IPS-18a (cell line): ENCODE data around the gene ARHGAP19.
A peak's percentile ranks its signal among the peaks of the same experiment; 100 is the strongest.

Source experiments
- H3K27ac ChIP-seq: one replicate; pipeline ENCODE4 v1.5.1; 2013; ENCODE audit warnings: low read length
- H3K27me3 ChIP-seq: one replicate; pipeline ENCODE4 v1.6.1; 2013; ENCODE audit warnings: mild to moderate bottlenecking, low read length; ENCODE audit not compliant: control insufficient read depth, insufficient read depth
- H3K36me3 ChIP-seq: one replicate; pipeline ENCODE4 v1.6.1; 2013; ENCODE audit warnings: low read depth, low read length; ENCODE audit not compliant: control insufficient read depth
- H3K4me1 ChIP-seq: one replicate; pipeline ENCODE4 v1.6.1; 2013; ENCODE audit warnings: low read depth, low read length; ENCODE audit not compliant: control insufficient read depth
- H3K4me3 ChIP-seq: one replicate; pipeline ENCODE4 v1.5.1; 2013; ENCODE audit warnings: low read length
- H3K9ac ChIP-seq: one replicate; pipeline ENCODE4 v1.6.1; 2013; ENCODE audit warnings: mild to moderate bottlenecking, low read length, moderate library complexity
- H3K9me3 ChIP-seq: one replicate; pipeline ENCODE4 v1.6.1; 2013; ENCODE audit warnings: low read depth, low read length; ENCODE audit not compliant: control insufficient read depth

ARHGAP19 gene

DNA sequence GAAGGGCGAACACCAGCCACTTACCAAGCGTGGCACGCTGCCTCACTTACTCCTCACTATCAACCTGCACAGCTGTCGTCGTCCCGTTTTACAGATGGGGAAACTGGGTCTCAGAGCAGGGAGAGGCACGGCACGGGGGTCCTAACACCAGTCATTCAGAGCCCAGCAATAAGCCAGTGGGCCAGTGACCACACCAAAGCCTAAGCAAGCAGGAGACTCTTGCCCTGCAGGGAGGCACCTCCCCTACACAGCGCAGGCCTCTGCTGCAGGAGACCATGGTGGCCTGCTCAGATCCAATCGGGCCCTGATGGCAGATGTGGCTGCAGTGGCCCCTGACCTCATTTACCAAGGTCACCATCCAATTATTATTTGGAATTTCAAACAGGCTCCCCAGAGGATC, 111.5 kb downstream of the ARHGAP19 start:
- peaks cover 45% of the 10 kb centered on the region for H3K27me3 ChIP-seq
- no peak overlapping the region for H3K4me3 ChIP-seq
- H3K9me3 ChIP-seq: no peaks in the 10 kb centered on the region
- no peak overlapping the region for H3K9ac ChIP-seq
- H3K27ac ChIP-seq: no peak overlapping the region
- no peaks in the 10 kb centered on the region for H3K36me3 ChIP-seq
- H3K4me1 ChIP-seq: peaks cover 5% of the 10 kb centered on the region

DNA sequence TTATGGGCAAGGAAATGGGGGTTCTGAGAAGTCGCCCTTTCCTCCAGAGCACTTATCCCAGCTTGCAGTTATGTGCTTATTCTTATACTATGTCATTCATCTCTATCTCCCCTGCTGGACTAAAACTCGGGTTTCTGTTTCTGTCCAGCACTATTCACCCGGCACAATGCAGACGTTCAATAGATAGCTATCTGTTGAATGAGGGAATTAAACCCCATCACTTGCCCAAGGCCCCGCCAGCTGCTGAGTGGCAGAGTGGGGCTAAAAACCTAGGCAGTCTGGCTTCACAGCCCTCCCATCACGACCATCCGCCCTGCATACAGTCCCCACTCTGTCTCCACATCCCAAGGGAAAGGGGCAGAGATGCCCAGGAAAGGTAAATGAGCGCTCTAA, 112.1 kb downstream of the ARHGAP19 start:
- H3K9ac ChIP-seq: no peak overlapping the region
- H3K27me3 ChIP-seq: peaks cover 39% of the 10 kb centered on the region
- H3K27ac ChIP-seq: no peak overlapping the region
- H3K4me1 ChIP-seq: peaks cover 5% of the 10 kb centered on the region
- no peak overlapping the region for H3K4me3 ChIP-seq
- H3K9me3 ChIP-seq: no peaks in the 10 kb centered on the region
- H3K36me3 ChIP-seq: no peaks in the 10 kb centered on the region

DNA sequence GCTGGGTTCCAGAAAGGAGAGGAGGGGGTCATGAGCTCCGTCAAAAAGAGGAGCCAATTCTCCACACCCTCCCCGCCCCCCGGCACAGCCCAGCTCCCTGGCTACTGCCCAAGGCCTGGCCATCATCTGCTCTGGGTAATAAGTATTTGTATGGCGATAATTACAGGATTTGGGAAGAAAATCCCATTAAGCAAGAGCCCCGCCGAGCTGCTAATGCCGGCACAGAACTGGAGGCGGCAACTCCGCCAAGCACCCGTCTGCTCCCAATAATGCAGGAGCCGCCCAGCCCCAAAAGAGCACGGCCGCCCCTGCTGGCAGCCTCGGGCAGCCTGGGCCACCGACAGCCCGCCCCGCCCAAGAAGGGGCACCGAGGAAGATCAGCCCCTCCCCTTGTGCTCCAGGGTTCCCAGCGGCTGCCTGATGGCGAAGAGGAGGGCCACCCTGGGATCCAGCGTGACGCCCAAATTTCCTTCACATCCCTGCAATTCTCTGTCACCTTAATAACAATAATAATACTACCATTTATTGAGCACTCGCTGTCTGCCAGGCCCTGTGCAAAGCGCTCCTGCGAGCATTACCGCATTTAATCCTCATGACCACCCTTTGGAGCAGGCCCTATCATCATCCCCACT, 112.6 kb downstream of the ARHGAP19 start:
- Histone ChIP-seq H3K4me1 (peaks cover 3% of the 10 kb centered on the region), H3K36me3 (no peaks in the 10 kb centered on the region), H3K27me3 (peaks cover 34% of the 10 kb centered on the region), H3K27ac (no peak overlapping the region), H3K9ac (no peak overlapping the region), H3K4me3 (peak overlapping the region; percentile 34), H3K9me3 (no peaks in the 10 kb centered on the region)

DNA sequence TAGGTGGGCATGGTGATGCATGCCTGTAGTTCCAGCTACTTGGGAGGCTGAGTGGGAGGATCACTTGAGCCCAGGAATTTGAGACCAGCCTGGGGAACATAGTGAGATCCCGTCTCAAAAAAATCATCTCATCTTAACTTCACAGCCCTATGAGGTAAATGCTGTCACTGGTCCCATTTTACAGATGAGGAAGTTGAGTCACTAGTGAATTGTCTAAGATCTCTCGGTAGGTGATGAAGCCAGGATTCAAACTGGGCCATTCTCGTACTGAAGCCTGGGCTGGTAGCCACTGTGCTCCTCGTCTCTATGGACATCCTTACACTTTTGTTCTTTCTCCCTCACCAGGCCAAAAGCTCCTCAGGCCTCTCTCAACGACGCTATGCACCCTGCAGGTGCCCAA, 113.1 kb downstream of the ARHGAP19 start:
- H3K9me3 ChIP-seq: no peaks in the 10 kb centered on the region
- no peak overlapping the region for H3K9ac ChIP-seq
- no peak overlapping the region for H3K27ac ChIP-seq
- no peaks in the 10 kb centered on the region for H3K36me3 ChIP-seq
- H3K4me3 ChIP-seq: peak overlapping the region; percentile 34
- no peaks in the 10 kb centered on the region for H3K4me1 ChIP-seq
- peaks cover 28% of the 10 kb centered on the region for H3K27me3 ChIP-seq

DNA sequence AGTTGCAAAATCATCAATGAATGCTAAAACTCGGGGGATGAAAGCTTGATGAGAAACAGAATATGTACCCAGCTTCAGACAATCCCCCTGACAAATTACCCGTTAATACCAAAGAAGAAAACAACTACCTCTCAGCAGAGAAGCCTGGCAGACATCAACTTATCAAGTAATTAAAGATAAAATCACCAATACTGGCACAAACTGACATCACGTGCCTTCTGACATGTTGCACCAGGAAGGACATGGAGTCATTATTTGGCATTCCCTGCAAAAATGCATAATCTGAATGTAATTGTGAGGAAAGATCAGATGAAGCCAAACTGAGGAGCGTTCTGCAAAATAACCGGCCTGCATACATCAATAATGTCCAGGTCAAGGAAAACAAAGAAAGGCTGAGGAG, 114.4 kb downstream of the ARHGAP19 start:
- H3K4me3 ChIP-seq: no peak overlapping the region
- H3K4me1 ChIP-seq: no peaks in the 10 kb centered on the region
- H3K36me3 ChIP-seq: no peaks in the 10 kb centered on the region
- peaks cover 17% of the 10 kb centered on the region for H3K27me3 ChIP-seq
- no peak overlapping the region for H3K9ac ChIP-seq
- H3K9me3 ChIP-seq: no peaks in the 10 kb centered on the region
- no peak overlapping the region for H3K27ac ChIP-seq

DNA sequence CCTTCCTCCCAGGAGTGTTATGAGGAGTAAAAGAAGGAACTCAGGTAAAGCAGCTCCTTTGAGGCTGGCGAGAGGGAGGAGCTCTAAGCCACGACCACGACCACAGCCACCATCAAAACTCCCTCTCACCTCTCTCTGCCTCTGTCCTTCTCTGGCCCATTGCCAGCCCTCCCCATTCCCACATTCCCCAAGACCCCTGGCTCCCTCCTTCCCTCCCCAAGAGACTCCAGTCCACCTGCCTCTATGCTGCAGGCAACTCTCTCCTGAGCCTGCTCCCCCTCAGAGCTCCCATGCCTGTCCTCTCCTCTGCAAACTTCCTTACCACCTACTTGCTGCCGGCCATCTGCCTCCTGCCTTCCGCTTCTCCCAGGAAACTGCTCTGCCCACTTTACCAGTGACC, 116.2 kb downstream of the ARHGAP19 start:
- Histone ChIP-seq H3K36me3 (no peaks in the 10 kb centered on the region), H3K9me3 (no peaks in the 10 kb centered on the region), H3K27me3 (peaks cover 13% of the 10 kb centered on the region), H3K4me1 (no peaks in the 10 kb centered on the region), H3K4me3 (no peak overlapping the region), H3K27ac (no peak overlapping the region), H3K9ac (no peak overlapping the region)

DNA sequence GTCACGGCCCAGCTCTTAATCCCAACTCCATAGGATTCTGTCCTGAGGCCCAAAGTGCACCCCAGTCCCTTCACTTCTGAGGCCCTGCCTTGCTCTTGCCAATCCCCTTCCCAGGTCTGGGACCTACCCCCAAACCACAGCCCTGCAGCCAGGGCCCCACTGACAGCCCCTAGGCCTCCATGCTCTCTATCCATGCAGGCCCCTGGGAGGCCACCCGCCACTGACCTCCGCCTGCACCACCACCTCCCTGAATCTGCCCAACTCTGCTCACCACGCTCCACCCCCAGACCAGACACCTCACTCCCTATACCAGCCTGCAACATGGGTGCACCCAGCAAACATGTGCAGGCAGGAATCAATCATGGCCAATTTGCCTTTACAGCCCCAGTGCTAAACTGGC, 116.9 kb downstream of the ARHGAP19 start:
- no peaks in the 10 kb centered on the region for H3K9me3 ChIP-seq
- no peak overlapping the region for H3K9ac ChIP-seq
- H3K36me3 ChIP-seq: no peaks in the 10 kb centered on the region
- H3K27me3 ChIP-seq: peaks cover 13% of the 10 kb centered on the region
- H3K4me3 ChIP-seq: no peak overlapping the region
- H3K4me1 ChIP-seq: no peaks in the 10 kb centered on the region
- H3K27ac ChIP-seq: no peak overlapping the region

DNA sequence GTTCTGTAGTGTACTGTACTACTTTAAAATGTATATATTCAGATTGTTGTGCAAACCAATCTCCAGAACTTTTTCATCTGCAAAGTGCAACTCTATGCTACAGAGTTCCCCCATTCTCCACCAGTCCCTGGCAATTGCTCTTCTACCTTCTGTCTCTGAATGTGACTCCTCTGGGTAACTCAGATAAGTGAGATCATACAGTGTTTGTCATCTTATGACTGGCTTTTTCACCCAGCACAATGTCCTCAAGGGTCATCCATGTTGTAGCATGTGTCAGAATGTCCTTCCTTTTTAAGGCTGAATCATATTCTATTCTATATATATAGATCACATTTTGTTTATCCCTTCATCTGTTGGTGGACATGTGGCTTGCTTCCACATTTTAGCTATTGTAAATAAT, 117.5 kb downstream of the ARHGAP19 start:
- H3K9me3 ChIP-seq: no peaks in the 10 kb centered on the region
- H3K4me1 ChIP-seq: no peaks in the 10 kb centered on the region
- no peak overlapping the region for H3K4me3 ChIP-seq
- H3K27ac ChIP-seq: no peak overlapping the region
- H3K27me3 ChIP-seq: peaks cover 8% of the 10 kb centered on the region
- no peaks in the 10 kb centered on the region for H3K36me3 ChIP-seq
- no peak overlapping the region for H3K9ac ChIP-seq

DNA sequence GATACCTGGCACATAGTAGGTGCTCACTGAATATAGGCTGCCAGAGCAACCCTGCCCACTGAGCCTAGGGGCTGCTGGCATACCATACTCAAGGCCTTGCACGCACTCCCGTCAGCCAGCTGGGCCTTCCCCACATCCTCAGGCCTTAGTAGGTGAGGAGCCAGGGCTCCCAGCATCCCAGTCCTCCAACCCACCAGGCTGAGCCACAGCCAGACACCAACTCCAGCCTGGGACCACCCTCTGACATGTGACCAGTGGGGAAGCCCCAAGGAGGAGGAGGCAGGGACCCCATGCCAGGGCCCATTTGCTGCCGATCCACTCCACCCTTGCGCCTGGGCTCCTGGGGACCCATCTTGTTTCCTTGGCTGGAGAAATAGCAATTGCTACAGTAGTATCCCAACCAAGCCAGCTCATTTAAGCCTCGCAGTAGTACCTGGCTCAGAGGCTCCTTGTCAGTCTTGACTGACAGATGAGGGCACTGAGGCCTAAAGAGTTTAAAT, 118.1 kb downstream of the ARHGAP19 start:
- Histone ChIP-seq H3K9me3 (no peaks in the 10 kb centered on the region), H3K27ac (no peak overlapping the region), H3K36me3 (no peaks in the 10 kb centered on the region), H3K4me3 (no peak overlapping the region), H3K9ac (no peak overlapping the region), H3K27me3 (peaks cover 6% of the 10 kb centered on the region), H3K4me1 (no peaks in the 10 kb centered on the region)

DNA sequence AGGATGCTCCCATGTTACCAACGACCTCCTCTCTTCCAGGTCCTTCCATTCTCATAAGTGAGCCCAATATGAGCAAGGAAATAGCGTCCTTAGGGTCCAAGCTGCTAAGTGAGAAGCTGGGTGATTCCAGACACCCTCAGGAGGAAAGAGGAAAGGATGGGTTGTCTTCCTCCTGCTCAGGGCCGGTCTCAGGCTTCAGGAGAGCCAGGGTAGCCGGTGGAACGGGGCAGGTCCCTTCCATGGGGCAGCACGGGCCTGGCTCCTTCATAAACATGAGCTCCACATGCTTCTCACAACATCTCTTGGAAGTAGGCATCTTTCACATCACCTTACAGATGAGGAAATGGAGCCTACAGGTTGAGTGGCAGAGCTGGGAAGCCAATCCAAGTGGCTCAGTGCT, 119.4 kb downstream of the ARHGAP19 start:
- H3K9ac ChIP-seq: no peak overlapping the region
- H3K4me3 ChIP-seq: no peak overlapping the region
- no peaks in the 10 kb centered on the region for H3K36me3 ChIP-seq
- no peak overlapping the region for H3K27ac ChIP-seq
- no peaks in the 10 kb centered on the region for H3K4me1 ChIP-seq
- no peaks in the 10 kb centered on the region for H3K9me3 ChIP-seq
- H3K27me3 ChIP-seq: no peaks in the 10 kb centered on the region
